T follicular helper cell (primary cell): ENCODE data around the gene OSTM1.

Source experiments
- DNase-seq: peaks from one replicate; pipeline ENCODE4 v3.0.0-alpha.2; 2020; ENCODE audit warnings: low read depth
- total RNA-seq, 2 experiments: gene quantifications; one replicate each; lab custom pipeline; 2026; lab: John Stamatoyannopoulos, UW

Gene OSTM1
- 46.3 to 63.4 reads per million in 2 experiments for total RNA-seq

DNA sequence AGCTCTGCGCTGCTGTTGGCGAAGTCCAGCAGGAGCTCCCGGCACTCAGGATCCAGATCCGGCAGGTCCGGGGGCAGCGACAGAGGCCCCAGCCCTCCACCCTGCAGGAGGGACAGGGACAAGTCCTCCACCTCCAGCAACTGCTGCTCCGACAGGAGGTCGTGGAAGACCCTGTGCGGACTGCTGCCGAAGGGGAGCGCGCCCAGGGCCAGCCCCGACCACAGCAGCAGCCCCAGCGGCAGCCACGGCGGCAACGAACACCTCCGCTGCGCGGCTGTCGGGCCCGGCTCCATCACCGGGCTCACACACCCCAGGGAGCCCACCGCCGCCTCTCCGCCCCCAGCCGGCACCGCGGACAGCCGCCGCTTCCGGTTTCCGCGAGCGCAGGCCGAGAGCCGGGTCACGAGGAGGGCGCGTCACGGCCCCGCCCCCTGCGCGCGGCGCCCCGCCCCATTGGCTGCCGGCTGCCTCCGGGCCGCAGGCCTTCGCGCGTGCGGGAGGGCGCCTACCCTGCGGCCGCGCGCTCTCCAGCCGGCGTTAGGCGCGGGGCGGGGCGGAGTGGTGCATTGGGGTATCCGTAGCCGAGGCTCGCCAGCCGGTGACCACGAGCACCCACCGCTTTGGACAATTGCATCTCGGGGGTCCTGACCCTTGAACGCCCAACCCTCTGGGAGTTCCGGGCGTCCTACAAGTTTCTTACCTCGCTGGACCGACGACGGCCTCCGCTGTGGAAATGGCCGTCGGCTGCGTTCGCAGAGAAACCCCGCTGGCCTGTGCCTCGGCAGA is at the start of gene OSTM1:
Gene OSTM1 (minus strand): TSS at position 383 of the 786 bp plus-strand sequence. CDS start 90 bp downstream, at position 293.
- peak; percentile 87 for DNase-seq

DNA sequence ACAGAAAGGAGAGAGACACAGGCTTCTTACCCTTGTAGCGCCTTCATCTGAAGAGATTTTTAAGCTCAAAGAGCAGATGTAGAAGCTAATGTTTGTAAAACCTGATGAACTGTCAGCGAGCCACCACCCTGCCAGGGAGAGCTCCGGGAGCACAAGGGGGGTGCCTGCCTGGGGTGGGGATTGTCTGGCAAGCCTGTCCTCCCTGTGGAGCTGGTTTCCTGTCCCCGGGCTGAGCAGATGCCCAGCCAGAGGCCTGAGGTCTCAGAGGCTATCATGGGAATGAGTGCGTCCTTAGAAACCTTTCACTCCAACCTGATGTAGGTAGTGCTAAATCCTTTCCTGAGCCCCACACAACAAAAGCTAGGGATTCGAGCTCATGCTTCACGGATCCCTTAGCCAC is 49.4 kb upstream of the OSTM1 start:
- DNase-seq = no peak

GRCh38 chr6:108123481-108123929 is 49.0 kb upstream of the OSTM1 start:
- no peak for DNase-seq

GRCh38 chr6:108121612-108122011 is 47.1 kb upstream of the OSTM1 start:
- DNase-seq = no peak

DNA sequence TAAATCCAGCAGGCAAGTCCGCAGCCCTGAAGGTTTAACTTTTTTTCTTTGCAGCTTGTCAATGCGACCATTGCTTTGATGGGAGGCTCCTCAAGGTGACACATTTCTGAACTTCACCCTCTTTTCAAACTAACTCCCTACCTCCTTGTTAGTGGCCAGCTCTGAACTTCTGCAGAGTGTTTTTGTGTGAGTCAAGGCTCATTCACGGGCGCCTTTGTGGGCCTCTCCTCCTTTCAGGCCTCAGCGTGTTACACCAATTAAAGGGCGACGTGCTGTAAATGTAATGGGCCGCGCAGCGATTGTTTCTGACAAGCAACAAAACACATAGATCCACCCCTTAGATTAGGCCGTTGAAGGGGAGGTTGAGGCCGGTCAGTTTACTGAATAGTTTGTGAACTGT is 45.8 kb upstream of the OSTM1 start:
- no peak for DNase-seq

- DNase-seq = no peak
Observed at GRCh38 chr6:108119769-108120141, 45.2 kb upstream of the OSTM1 start.

DNA sequence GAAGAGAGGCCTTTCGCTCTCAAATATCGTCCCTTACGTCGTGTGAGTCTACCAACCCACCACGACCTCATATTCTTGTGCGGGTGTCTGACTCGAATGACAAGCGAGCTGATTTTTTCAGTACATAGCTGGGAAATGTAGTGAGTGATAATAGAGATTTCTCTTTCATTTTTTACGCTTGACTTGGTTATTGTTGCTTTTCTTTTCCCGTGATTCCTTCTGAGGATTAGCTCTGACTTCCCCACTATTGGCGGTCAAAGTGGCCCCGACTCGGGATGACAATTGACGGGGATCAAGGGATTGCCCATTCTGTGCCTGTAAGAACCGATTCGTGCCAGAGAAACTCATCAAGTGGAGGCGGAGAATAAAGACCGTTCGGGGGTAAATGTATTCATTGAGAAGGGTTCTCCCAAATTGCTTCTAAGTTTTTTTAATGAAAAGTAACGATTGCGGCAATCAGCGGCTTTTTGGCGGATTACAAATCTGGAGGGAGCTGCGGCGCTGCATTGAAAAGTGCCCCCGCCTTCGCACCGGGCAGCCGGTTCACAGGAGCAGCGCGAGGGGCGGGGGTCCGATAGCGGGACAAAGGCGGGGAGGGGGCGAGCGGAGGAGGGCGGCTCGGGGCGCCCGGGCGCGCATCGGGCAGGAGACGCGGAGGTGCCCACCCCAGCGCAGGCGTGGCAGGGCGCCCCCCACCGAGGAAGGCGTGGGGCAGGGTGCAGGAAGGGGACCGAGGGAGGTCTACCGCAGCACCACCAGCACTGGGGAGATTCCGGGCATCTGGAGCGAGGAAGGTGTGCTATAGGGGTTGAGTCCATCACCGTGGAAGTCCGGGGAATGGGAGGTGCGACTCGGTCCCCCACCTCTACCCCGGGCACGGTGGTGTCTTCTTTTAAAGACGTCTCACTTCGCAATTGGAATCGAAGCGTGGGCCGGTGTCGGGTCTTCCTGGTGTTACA is 44.5 kb upstream of the OSTM1 start:
- no peak for DNase-seq

DNA sequence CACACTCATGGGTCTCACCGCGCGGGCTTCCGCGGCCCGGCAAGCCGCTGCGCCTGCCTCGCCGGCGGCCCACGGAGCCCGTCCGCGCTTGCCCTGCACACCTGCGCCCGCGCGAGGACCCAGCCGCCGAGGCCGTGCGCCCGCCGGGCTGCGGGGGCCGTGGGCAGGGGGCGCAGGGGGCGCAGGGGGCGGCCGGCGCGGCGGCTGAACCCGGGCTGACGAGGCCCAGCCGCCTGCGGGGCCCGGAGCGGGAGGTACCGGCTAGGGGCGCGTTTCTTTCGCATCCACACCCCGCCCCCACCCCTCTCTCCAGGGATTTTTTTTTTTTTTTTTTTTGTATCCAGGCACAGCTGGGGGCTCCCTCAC is 43.8 kb upstream of the OSTM1 start:
- DNase-seq = no peak

DNA sequence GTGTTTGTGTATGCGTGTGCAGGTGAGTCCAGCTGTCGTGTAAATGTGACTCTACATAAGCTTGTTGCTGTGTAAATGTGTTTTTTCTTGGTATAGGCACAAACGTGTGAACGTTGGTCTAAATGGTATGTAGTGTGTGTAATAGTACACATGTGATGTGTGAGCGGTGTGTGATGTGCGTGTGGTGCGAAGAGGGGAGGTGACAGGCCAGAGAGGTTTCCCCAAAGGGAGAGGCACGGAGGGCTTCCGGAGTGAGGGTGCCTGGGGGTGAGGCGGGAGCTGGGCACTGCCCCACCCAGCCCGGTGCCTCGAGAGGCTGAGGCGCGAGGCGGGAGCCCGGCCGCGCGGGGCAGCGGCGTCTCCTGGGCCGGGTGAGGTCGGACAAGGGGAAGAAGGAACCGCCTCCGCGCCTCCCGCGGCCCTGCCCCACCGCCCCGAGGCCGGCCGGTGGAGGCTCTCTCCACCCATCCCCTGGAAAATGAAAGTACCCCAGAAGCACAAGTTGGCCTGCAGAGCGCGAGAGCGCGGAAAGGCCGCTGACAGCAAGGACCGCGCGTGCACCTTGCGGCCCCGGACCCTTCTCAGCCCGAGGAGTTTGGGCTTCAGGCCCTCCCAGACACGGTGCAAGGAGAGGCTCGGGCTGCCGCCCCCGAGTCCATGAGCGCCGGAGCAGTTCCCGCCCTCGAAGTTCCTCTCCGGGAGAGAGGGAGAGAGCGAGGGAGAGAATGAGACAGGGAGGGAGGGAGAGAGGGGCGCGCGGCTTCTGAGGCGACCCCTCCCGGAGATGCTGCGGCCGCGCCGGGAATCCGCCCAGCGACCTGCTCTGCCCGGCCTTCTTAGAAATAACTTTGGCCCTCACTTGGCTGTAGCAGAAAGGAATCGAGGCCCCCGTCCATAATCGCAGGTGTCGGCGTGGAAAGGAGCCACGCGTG is 43.2 kb upstream of the OSTM1 start:
- DNase-seq = no peak

DNA sequence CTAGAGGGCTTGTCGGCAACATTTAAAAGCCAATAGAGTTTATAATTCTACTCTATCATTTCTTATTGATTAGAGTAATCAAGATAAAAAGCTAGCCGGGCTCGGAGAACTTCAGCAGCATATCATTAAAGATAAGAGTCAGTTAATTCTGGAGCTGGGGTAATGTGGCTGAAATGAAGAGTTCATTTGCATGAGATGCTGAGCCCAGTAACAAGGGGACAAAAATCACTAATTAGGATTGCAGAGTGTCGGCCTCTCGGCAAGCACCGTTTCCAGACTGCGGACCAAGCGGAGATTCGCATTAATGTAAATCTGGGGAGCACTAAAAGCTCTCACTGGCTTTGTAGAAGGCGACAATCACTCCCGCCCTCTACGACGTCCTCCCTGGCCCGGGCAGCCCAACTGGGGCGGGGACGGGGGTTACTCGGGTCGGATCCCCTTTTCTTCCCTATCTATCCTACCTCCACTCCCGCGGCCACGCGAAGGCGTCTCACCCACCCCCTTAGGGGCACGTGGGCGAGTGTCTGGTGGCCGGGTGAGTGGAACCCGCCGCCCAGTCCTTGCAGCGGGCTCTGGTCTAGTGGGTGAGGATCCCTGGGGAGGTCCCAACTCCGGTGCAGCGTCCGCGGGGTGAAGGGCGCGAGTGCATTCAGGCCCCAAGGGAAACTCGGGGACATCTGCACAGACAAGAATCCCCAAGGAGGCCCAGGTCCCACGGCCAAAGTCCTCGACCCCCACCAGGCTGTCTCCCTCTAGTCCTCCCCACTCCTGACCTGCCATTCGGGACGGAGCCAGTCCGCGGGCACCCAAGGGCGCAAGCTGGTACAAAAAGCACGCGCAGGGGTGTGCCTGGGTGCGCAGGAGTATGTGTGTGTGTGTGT is 42.2 kb upstream of the OSTM1 start:
- no peak for DNase-seq

GRCh38 chr6:108115598-108116058 is 41.1 kb upstream of the OSTM1 start:
- no peak for DNase-seq

- DNase-seq = no peak
Observed at GRCh38 chr6:108114841-108115597, 40.5 kb upstream of the OSTM1 start.

DNA sequence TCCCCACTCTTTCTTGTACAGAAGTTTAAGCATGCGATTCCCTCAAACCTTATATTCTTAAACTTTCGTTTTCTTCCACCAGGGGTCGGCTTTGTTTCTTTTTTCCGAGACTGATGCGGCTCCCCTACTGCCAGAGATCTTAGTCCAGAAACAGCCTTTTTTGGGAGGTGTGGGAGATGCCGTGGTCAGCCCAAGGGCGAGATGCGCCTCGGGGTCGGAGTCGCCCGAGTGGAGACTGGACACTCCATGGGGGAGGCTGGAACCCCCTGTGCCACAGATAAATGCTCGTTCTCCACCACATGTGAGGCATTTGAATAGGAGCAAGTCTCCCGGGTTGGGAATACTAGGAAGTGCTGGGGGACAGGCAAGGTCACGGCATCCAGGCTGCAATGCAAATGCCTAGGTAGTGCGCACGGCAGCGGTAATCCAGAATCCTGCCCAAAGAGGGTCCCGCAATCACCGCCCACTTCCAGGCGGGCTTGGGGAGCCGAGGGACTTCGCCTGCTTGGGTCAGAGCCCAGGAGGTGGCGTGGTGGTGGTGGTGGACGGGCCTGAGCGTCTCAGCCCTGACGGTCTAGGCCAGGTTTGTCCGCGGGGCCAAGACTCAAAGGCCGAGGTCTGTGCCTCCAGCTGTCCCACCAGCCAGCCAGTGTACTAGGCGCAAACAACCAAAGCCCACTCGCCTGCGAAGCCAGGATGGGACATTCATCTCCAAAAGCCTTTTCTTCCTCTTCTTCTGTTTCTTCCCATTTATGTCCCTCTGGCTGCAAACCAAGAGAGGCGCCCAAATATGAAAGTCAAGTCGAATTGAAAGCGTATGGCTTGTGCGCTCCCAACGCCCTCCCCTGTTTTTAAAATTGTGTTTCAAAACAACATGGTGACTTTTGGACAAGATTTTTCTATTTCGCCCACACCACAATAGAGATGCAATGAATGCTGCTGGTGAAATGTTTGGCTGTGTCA is 39.3 kb upstream of the OSTM1 start:
- no peak for DNase-seq

DNA sequence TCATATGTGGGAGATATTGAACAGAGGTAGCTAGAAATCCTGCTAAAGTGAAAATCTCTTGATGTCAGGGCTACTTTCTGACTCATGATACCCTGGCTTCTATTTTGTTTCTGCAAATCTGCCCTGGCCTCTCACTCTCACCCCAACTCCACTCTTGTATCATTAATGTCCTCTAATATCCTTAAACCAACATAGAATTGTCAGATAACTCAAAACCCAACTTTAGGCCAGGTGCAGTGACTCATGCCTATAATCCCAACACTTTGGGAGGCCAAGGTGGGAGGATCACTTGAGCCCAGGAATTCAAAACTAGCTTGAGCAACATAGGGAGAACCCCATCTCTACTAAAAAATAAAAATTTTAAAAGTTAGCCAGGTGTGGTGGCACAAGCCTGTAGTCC is 33.8 kb upstream of the OSTM1 start:
- no peak for DNase-seq

- DNase-seq = no peak
Observed at GRCh38 chr6:108107102-108107501, 32.6 kb upstream of the OSTM1 start.

DNA sequence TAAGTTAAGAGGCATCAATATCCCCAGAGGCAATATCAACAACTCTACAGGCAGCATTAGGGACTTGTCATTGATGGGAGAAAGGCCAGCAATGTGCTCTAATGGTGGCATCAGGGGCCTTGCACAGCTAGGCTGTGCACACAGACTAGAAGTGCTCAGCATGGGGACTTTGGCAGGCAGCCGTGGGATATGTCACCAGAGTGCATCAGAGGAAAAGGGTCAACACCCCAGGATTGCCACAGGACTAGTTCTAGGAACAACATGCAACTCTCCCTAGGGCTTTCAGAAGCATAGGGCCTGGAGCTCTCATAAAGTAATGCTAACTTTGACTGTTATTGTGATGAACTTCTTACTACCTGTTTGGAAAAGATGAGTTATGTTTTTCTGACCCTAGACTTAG is 32.2 kb upstream of the OSTM1 start:
- no peak for DNase-seq

DNA sequence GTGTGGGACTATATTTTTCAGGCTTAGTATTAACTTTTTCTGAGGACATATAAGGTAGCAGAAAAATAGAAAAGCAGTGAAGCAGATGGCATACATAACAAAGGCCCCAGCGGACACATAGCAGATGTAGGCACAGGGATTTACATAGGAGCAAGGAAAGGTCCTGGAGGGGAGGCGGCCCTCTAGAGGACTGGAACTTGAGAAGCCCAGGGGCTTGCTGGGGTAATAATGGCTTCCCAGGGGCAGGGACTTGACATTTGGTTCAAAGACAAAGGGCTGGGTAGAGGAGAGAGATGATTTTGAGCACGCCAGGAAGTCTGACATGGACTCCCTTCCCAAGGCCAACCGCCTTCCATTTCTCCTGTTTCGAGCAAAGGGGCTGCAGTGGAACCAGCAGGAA is 31.7 kb upstream of the OSTM1 start:
- no peak for DNase-seq

- DNase-seq = no peak
Observed at GRCh38 chr6:108105571-108105970, 31.0 kb upstream of the OSTM1 start.

DNA sequence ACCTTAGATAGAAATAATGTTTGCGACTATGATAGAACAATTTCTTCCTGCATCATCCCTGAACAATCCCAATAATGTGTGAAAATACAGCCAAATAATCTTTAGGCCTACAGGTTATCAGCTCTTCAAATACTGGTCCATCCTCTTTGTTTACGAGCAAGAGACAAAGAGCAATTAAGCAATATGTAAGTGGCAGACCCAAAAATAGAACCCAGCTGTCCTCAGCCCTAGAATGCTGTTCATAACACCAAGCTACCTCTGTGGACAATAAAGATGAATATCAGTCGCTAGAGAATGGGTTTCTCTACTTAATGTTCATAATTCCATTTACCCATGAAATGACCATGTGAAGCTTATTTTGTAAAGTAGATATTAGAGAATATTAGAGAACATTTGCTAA is 28.4 kb upstream of the OSTM1 start:
- DNase-seq = no peak
